A549 treated with AZD9567 at 1 μM for 4 hours (cell line): ENCODE data around the gene GJD2. TPM values are rescaled to one million over a fixed set of nuclear protein-coding genes. Genes with fewer than 3 reads are reported as not detected.

ENCODE experiments used
- total RNA-seq: library from RNA; stranded (reverse); fragments of 200-300 nt; extraction: Qiagen RNA extraction; gene quantifications from 5 replicates; pipeline ENCODE4 v1.2.3, GENCODE V29; 2022; ENCODE audit not compliant: insufficient read depth

GJD2 gene
- not detected in 5 replicates for total RNA-seq

DNA sequence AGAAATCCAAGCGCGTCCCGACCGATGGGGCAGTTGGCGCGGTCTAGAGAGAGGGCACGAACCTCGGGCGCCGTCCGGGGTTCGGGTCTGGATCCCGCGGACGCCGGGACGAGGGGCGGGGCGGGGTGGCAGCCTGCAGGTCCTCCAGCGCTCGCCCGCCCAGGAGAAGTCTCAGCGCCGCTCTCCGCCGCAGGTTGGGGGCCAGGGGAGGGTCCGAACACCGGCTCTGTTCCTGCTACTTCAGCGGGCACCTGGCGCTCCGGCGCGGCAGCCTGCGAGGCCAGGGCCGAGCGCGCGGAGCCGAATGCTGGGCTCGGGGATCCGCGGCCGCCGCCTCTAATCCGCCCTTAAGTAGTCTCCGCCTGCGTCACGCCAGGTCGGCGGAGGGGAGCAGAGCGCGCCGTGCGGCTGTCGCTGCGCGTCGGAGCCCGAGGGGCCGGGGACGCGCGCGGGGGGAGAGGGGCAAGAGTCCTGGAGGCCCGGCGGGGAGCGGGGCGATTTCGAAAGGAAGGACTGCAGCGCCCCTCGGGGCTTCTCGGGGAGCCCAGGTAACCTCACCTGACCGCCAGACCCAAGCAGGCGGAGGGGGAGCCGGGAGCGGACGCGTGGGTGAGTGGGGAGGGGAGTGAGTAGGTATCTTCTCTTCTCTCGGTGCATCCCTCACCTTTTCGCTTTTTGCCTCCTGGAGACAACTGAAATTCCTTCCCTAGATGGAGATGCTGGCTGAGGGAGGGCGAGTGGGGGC is at the start of gene GJD2:
Gene GJD2, minus strand, starts transcription at position 325 of the 745 bp plus-strand sequence. CDS start 510 bp downstream, outside the sequence.

GRCh38 chr15:34795267-34796081 is 40.7 kb upstream of the GJD2 start, which contains the start of gene ACTC1:
TSS of gene ACTC1 (minus strand) at chr15:34795549. CDS start at chr15:34794808, 741 bp downstream.

Other genes with a start within 250 kb of the GJD2 start
- gene GOLGA8B, start 171.3 kb downstream of the GJD2 start, total RNA-seq = 11.6 to 24.4 TPM (median 20.3 TPM) in 5 replicates
- 0.10 to 0.26 TPM (median 0.18 TPM) in 4 of 5 replicates, not detected in the other for gene ACTC1, start 40.6 kb upstream of the GJD2 start, total RNA-seq
- 32.4 to 43.5 TPM (median 34.8 TPM) in 5 replicates for gene AQR, start 214.7 kb upstream of the GJD2 start, total RNA-seq
- gene ZNF770, start 233.3 kb upstream of the GJD2 start, total RNA-seq = 13.4 to 18.1 TPM (median 17.0 TPM) in 5 replicates